Posterior cingulate gyrus (tissue), 11 donors: ENCODE results near the gene BPGM.
"Not testable (repeated sequence)": the region's sequence is repeated elsewhere in the genome, so short reads cannot be mapped to it uniquely, and the experiment has no call there.

ENCODE experiments used
- DNase-seq, 10 donors: peaks; one replicate each; pipeline versions ENCODE4 v3.0.0 to v3.0.0-alpha.2; 2020 to 2021; ENCODE audit warnings: mixed read lengths in 3 of 10
- intact Hi-C: fragments of 100-400 bp; cut with DNase I; formaldehyde crosslinking; loops from one replicate; pipeline ENCODE4 v1.15.1; 2023

The BPGM gene

GRCh38 chr7:134660961-134661376 lies 14.3 kb downstream of the BPGM start:
- intact Hi-C loops = no loop called here
- no peak for DNase-seq

GRCh38 chr7:134662166-134662870 lies 15.7 kb downstream of the BPGM start:
- intact Hi-C loops = no loop called here
- no peak for DNase-seq

- intact Hi-C loops = no loop called here
- DNase-seq = no peak
Observed at GRCh38 chr7:134662871-134663205, 16.2 kb downstream of the BPGM start.

DNA sequence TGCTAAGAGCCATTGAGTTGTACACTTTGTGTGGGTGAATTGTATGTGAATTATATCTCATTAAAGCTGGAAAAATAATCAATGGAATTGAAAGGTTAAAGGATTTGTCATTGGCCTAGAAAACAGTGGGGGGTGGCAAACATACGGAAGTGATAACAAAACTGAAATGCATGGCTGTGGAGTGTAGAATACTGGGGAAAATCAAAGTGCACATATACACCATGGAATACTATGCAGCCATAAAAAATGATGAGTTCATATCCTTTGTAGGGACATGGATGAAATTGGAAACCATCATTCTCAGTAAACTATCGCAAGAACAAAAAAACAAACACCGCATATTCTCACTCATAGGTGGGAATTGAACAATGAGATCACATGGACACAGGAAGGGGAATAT lies 18.4 kb downstream of the BPGM start:
- DNase-seq, intact Hi-C loops: not testable (repeated sequence)

DNA sequence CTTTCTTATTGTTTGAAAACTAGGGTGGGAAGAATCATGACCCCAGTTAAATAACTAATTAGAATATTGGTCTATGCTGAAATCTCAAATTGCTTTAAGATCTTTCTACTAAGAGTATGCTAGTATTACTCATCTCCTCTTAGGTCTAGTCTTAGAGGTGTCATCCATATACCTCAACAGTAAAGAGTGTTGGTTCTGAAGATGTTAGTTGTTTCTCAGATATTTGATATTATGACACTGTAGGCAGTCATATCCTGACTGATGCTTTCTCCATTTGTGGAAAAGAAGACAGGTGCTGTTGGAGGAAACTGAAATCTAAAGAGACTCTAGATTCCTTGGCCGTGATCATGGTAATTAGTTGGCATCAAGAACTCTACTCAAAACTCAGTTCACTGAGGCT lies 21.2 kb downstream of the BPGM start:
- DNase-seq = no peak
- intact Hi-C loops = no loop called here

GRCh38 chr7:134669388-134669787 lies 22.7 kb downstream of the BPGM start:
- DNase-seq = no peak
- intact Hi-C loops = no loop called here

DNA sequence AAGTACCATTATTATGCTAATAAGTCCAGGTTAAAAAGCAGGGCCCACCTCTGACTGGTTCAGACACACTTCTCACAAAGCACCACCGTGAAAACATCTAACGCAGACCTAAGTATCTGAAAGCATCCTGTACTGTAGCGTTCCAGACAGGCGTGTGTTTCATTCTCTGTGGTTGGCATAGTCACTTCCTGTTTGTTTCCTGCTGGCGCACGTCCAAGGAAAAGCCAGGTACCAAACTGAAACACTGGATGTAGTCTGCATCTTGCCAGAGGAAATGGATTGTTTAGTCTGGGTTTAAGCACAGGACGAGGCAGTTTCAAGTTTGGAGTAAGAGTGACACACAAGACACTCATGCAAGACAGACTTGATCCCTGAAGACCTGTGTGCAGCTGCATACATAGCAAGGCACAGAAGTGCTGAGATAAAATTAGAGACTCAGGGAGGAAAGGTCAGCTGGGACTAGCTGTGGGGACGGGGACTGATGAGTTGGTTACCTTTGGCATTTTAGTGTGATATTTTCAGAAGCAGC lies 23.3 kb downstream of the BPGM start:
- DNase-seq = no peak
- intact Hi-C loops = no loop called here

GRCh38 chr7:134671609-134672008 lies 25.0 kb downstream of the BPGM start:
- intact Hi-C loops = no loop called here
- DNase-seq = no peak

- no peak for DNase-seq
- intact Hi-C loops = no loop called here
Observed at GRCh38 chr7:134674424-134674823, 27.8 kb downstream of the BPGM start.

GRCh38 chr7:134676743-134677142 lies 30.1 kb downstream of the BPGM start:
- DNase-seq = no peak
- intact Hi-C loops = no loop called here

DNA sequence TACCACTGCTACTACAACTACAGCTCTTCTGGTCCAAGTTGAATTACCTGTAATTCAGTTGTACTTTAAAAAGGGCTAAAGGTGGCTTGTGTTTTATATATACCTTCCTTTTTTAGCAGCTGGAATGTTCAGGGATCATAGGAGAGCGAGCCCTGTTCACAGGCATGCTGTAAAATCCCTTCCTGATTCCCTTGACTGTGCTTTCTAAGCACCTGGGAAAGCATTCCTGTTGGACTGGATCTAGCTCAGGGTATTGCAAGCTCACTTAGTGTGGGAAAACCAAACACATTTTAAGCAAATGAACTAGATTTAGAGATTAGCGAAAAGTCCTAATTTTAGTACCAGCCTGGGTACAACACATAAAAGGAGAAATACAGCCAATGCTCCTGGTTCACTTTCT lies 31.5 kb downstream of the BPGM start:
- intact Hi-C loops = no loop called here
- DNase-seq = no peak

- intact Hi-C loops = no loop called here
- no peak for DNase-seq
Observed at GRCh38 chr7:134679006-134679405, 32.4 kb downstream of the BPGM start.

DNA sequence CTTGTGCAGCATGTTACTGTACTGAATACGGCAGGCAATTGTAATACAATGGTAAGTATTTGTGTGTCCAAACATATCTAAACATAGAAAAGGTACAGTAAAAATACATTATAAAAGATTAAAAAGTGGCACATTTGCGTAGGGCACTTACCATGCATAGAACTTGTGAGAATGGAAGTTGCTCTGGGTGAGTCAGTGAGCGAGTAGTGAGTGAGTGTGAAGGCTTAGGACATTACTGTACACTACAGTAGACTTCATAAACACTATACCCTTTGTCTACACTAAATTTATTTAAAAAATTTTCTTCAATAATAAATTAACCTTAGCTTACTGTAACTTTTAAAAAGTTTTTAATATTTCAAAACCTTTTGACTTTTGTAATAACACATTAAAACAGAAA lies 37.5 kb downstream of the BPGM start:
- no peak for DNase-seq
- intact Hi-C loops = no loop called here

GRCh38 chr7:134685250-134685649 lies 38.6 kb downstream of the BPGM start:
- DNase-seq = no peak
- intact Hi-C loops = no loop called here

GRCh38 chr7:134686786-134687185 lies 40.1 kb downstream of the BPGM start:
- no peak for DNase-seq
- intact Hi-C loops = no loop called here

GRCh38 chr7:134689550-134689949 lies 42.9 kb downstream of the BPGM start:
- intact Hi-C loops = not testable (repeated sequence)

GRCh38 chr7:134690016-134690415 lies 43.4 kb downstream of the BPGM start:
- peak in 2 of 10 donors; percentile 12 to 23 for DNase-seq
- intact Hi-C loops = loop anchor here (2.0 to 5.0 kb wide), 5 partner anchors 62 to 482 kb away; partner anchors contain the start of gene CYREN

More at GRCh38 chr7:134689550-134689949, 42.9 kb downstream of the BPGM start:
- DNase-seq = not testable (repeated sequence)

- intact Hi-C loops = loop anchor here (2.0 to 5.0 kb wide), 5 partner anchors 61 to 481 kb away; partner anchors contain the start of gene CYREN
- peak; percentile 53 to 95 (median 66) for DNase-seq
Observed at GRCh38 chr7:134690614-134691504, 44.2 kb downstream of the BPGM start.

GRCh38 chr7:134691546-134692343 lies 45.1 kb downstream of the BPGM start:
- DNase-seq = no peak
- intact Hi-C loops = loop anchor here (2.0 to 5.0 kb wide), 5 partner anchors 61 to 481 kb away; partner anchors contain the start of gene CYREN

GRCh38 chr7:134692344-134692705 lies 45.7 kb downstream of the BPGM start:
- DNase-seq = no peak
- intact Hi-C loops = loop anchor here (5.0 kb wide), 3 partner anchors 60 to 480 kb away; partner anchors contain the start of gene CYREN
